SH-SY5Y (cell line): ENCODE measurements around the gene CRTAC1.

Experiments
- GATA2 ChIP-seq: IDR thresholded peaks from 2 replicates; pipeline ENCODE4 v1.6.1; 2011; ENCODE audit warnings: mild to moderate bottlenecking, low read depth, low read length
- GATA3 ChIP-seq: IDR thresholded peaks from 2 replicates; pipeline ENCODE4 v1.6.1; 2011; ENCODE audit warnings: low read depth, mild to moderate bottlenecking, low read length, moderate library complexity

CRTAC1 gene

DNA sequence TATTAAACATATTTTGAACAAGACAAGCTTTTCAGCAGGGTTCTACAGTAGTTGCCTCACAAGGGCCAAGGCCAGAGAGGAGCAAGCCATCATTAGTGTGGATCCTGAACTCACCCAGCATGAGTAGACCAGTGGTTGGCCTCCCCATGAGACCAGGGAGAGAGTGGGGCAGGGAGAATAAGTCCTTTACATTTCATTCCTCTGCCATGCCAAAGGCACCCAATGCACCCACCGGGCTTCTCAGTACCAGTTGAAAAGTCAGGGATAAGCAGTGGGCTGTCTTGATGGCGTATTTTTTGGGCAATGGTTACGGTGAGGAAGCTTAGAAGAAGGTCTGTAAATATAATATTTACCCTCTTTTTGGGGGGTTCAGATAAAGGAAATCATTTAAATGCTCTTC, 16.6 kb downstream of the CRTAC1 start:
- TF ChIP-seq GATA3 (no peak), GATA2 (no peak)

GRCh38 chr10:98013122-98013521, 17.3 kb downstream of the CRTAC1 start:
- TF ChIP-seq GATA2, result no peak

DNA sequence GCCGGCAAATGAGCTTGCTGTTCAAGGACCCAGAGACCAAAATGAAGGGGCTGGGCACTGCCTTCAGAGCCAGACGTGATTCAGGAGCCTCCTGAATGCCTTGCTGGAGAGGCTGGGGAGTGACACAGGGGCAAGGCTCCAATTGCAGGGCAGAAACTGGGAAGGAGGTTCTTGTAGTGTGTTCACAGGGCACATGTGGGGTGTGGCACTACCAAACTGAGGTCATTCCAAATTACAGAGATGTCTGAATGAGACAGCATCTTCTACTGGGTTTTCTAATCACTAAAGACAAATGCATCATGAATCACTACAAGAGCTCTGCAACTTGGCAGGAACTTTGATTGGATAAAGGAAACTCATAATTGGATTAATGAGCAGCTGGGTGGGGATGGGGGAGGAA, 17.8 kb downstream of the CRTAC1 start:
- TF ChIP-seq GATA2 (no peak), GATA3 (no peak)

- TF ChIP-seq GATA2 (no peak), GATA3 (no peak)
These were observed 19.3 kb downstream of the CRTAC1 start for GRCh38 chr10:98010939-98011685.

- TF ChIP-seq GATA3 (no peak), GATA2 (peak; percentile 86)
These were observed 24.2 kb downstream of the CRTAC1 start for GRCh38 chr10:98006266-98006665.

- no peak for TF ChIP-seq GATA2
- no peak for TF ChIP-seq GATA3
These were observed 28.7 kb downstream of the CRTAC1 start for GRCh38 chr10:98001736-98002135.

- TF ChIP-seq GATA3 (no peak), GATA2 (no peak)
These were observed 30.1 kb downstream of the CRTAC1 start for GRCh38 chr10:98000346-98000745.

GRCh38 chr10:97999923-98000248, 30.5 kb downstream of the CRTAC1 start:
- no peak for TF ChIP-seq GATA3
- TF ChIP-seq GATA2, result no peak

GRCh38 chr10:97999066-97999922, 31.1 kb downstream of the CRTAC1 start:
- TF ChIP-seq GATA3 (no peak), GATA2 (no peak)

- no peak for TF ChIP-seq GATA2
- TF ChIP-seq GATA3, result no peak
These were observed 38.5 kb downstream of the CRTAC1 start for GRCh38 chr10:97991871-97992270.

- no peak for TF ChIP-seq GATA3
- no peak for TF ChIP-seq GATA2
These were observed 48.6 kb downstream of the CRTAC1 start for GRCh38 chr10:97981816-97982215.

DNA sequence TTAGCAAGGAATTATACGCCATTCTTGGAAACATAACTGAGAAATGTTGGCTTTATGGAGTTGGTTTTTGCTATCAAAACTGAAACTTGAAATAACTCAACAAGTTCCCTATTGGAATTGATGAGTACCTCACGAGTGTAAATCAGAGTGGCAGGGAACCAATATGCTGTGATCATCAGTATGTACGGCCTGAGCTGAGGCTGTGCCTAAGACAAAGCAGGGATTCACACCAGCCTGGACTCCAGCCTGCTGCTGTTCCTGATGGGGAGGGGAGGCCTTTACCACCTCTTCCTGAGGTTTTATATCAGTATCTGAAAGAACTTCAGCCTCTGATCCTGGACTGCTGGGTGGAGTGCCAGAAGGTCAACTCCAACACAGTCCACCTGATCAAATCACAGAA, 52.7 kb downstream of the CRTAC1 start:
- TF ChIP-seq GATA3 (no peak), GATA2 (no peak)

- no peak for TF ChIP-seq GATA3
- TF ChIP-seq GATA2, result no peak
These were observed 54.8 kb downstream of the CRTAC1 start for GRCh38 chr10:97975598-97975997.

- TF ChIP-seq GATA3, result no peak
- TF ChIP-seq GATA2, result no peak
These were observed 55.6 kb downstream of the CRTAC1 start for GRCh38 chr10:97974526-97975525.

DNA sequence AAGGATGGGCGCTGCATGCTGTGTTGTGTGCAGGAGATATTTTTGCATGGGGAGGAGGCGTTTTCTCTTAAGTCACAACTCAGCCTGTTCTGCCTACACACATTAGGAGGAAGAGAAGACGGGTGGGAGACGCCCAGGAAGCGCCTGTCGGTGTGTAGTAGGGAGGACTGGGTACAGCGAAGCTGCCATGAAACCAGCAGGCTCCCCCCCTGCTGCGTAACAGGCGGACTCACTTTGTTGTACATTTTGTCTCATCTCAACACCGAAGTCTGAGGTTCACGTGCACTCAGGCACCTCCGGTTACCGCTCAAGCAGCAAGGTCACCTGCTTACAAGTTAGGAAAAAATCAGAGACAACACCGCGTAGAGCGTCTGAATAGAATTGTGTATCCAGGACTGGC, 56.3 kb downstream of the CRTAC1 start:
- TF ChIP-seq GATA3, result no peak
- no peak for TF ChIP-seq GATA2
